Esophagus muscularis mucosa (tissue), 3 donors: Measurements from ENCODE around the gene BID.

ENCODE experiments used
- EP300 ChIP-seq: sonication (generic); formaldehyde crosslinking; IDR thresholded peaks from one replicate; pipeline ENCODE4 v1.6.1; 2017; ENCODE audit warnings: antibody characterized with exemption
- TF ChIP-seq, protein P1 (sequence below), 3 experiments: fragments of 200-600 bp in 2 of 3; fragments of 450-650 bp in 1 of 3; sonication (generic) in 2 of 3; IDR thresholded peaks; one replicate each; pipeline ENCODE4 v1.5.1; 2017 to 2019; ENCODE audit warnings: antibody characterized with exemption in 3 of 3, mild to moderate bottlenecking in 2 of 3, moderate library complexity in 1 of 3

- no peak for TF ChIP-seq EP300
- TF ChIP-seq, protein P1, sequence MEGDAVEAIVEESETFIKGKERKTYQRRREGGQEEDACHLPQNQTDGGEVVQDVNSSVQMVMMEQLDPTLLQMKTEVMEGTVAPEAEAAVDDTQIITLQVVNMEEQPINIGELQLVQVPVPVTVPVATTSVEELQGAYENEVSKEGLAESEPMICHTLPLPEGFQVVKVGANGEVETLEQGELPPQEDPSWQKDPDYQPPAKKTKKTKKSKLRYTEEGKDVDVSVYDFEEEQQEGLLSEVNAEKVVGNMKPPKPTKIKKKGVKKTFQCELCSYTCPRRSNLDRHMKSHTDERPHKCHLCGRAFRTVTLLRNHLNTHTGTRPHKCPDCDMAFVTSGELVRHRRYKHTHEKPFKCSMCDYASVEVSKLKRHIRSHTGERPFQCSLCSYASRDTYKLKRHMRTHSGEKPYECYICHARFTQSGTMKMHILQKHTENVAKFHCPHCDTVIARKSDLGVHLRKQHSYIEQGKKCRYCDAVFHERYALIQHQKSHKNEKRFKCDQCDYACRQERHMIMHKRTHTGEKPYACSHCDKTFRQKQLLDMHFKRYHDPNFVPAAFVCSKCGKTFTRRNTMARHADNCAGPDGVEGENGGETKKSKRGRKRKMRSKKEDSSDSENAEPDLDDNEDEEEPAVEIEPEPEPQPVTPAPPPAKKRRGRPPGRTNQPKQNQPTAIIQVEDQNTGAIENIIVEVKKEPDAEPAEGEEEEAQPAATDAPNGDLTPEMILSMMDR (IDR thresholded peaks at IDR 0.05), result no peak
Measured at GRCh38 chr22:17724678-17725499, 49.4 kb downstream of the BID start.
